GM12891 (cell line): ENCODE results near the gene CASTOR2.
"Not testable (repeated sequence)": the region's sequence is repeated elsewhere in the genome, so short reads cannot be mapped to it uniquely, and the experiment has no call there.

Experiments used
- PAX5 ChIP-seq: IDR thresholded peaks from 2 replicates; pipeline ENCODE4 v1.6.1; 2011; ENCODE audit warnings: low read length, moderate library complexity, mild to moderate bottlenecking; ENCODE audit not compliant: insufficient read depth, severe bottlenecking
- POLR2A ChIP-seq: IDR thresholded peaks from 2 replicates; pipeline ENCODE4 v1.6.1; 2011; ENCODE audit warnings: low read depth, low read length, control low read depth
- POLR2AphosphoS5 ChIP-seq: IDR thresholded peaks from 2 replicates; pipeline ENCODE4 v1.6.1; 2011; ENCODE audit warnings: low read depth, low read length, control low read depth
- SPI1 ChIP-seq: IDR thresholded peaks from 2 replicates; pipeline ENCODE4 v1.6.1; 2011; ENCODE audit warnings: low read depth, low read length, control low read depth
- TAF1 ChIP-seq: IDR thresholded peaks from 2 replicates; pipeline ENCODE4 v1.6.1; 2011; ENCODE audit warnings: low read depth, low read length, control low read depth

DNA sequence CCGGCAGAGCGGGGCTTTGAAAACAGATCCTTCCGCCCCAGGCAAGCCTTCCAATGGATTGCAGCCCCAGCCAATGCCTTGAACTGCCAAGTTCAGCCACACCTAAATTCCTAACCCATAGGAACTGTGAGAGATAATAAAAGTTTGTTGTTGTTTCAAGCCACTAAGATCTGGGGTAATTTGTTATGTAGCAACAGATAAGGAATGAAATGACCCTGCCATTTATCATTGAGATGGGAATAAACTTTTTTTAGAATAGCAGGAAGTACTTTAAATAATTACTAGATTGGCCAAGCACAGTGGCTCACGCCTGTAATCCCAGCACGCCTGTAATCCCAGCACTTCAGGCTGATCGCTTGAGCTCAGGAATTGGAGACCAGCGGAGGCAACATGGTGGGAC lies 11.5 kb downstream of the CASTOR2 start:
- TF ChIP-seq POLR2A, TAF1, POLR2AphosphoS5, SPI1, PAX5: not testable (repeated sequence)
